WTC11 (cell line): ENCODE data around the gene TTLL13. TPM values are rescaled to one million over a fixed set of nuclear protein-coding genes. Genes with fewer than 3 reads are reported as not detected.

Experiments
- ATAC-seq: fragments of 200-7000 bp; cut with Tn5 transposase; 2 replicates; pipeline ENCODE4 v1.10.0; 2021; ENCODE audit warnings: mild to moderate bottlenecking, moderate library complexity
- CTCF ChIA-PET: fragments of 300-600 bp; sonication (Branson Sonifier 250); formaldehyde crosslinking; loops from one replicate; lab custom pipeline; 2021; ENCODE audit warnings: antibody characterized with exemption; lab: Charles Lee
- POLR2A ChIA-PET: fragments of 350-600 bp; sonication (Branson Sonifier 250); formaldehyde crosslinking; loops from one replicate; lab custom pipeline; 2021; ENCODE audit warnings: antibody characterized with exemption; lab: Charles Lee
- DNase-seq: peaks from one replicate; pipeline ENCODE4 v3.0.0; 2021; ENCODE audit warnings: low spot score
- H3K27ac Mint-ChIP-seq: 2 replicates; pipeline ENCODE4 v1.8.0; 2021; ENCODE audit warnings: mixed read lengths
- H3K27me3 Mint-ChIP-seq: 2 replicates; pipeline ENCODE4 v1.8.0; 2021; ENCODE audit warnings: low read depth, mild to moderate bottlenecking, moderate library complexity, mixed read lengths
- H3K36me3 Mint-ChIP-seq: 2 replicates; pipeline ENCODE4 v1.8.0; 2021; ENCODE audit warnings: mixed read lengths
- H3K4me1 Mint-ChIP-seq: 2 replicates; pipeline ENCODE4 v1.8.0; 2022; ENCODE audit warnings: mixed read lengths
- H3K4me3 Mint-ChIP-seq: 2 replicates; pipeline ENCODE4 v1.8.0; 2021; ENCODE audit warnings: mild to moderate bottlenecking, moderate library complexity, mixed read lengths
- H3K9me3 Mint-ChIP-seq: 2 replicates; pipeline ENCODE4 v1.8.0; 2021; ENCODE audit warnings: mixed read lengths
- AFF4 ChIP-seq: sonication (generic); formaldehyde crosslinking; IDR thresholded peaks from 2 replicates; pipeline ENCODE4 v1.8.1; 2023; ENCODE audit warnings: mild to moderate bottlenecking, missing genetic modification reagents, borderline replicate concordance
- ARID4B ChIP-seq: sonication (generic); formaldehyde crosslinking; IDR thresholded peaks from 2 replicates; pipeline ENCODE4 v1.8.0; 2023; ENCODE audit warnings: missing genetic modification reagents, mild to moderate bottlenecking, borderline replicate concordance
- ATF6 ChIP-seq: sonication (generic); formaldehyde crosslinking; IDR thresholded peaks from 2 replicates; pipeline ENCODE4 v1.8.1; 2023; ENCODE audit warnings: mild to moderate bottlenecking, missing genetic modification reagents
- ESRRA ChIP-seq: sonication (generic); formaldehyde crosslinking; IDR thresholded peaks from 2 replicates; pipeline ENCODE4 v1.8.1; 2022; ENCODE audit warnings: mild to moderate bottlenecking, missing genetic modification reagents, borderline replicate concordance
- IRF2 ChIP-seq: sonication (generic); formaldehyde crosslinking; IDR thresholded peaks from 2 replicates; pipeline ENCODE4 v1.8.0; 2022; ENCODE audit warnings: low read depth, missing genetic modification reagents, borderline replicate concordance
- MXD4 ChIP-seq: fragments of 250-450 bp; sonication (Bioruptor Pico); IDR thresholded peaks from 2 replicates; pipeline ENCODE4 v1.8.0; 2021; ENCODE audit warnings: mild to moderate bottlenecking, moderate library complexity, borderline replicate concordance
- OVOL2 ChIP-seq: fragments of 250-450 bp; sonication (Bioruptor Pico); IDR thresholded peaks from 2 replicates; pipeline ENCODE4 v1.9.0; 2021; ENCODE audit warnings: mild to moderate bottlenecking, borderline replicate concordance
- SMAD3 ChIP-seq: sonication (generic); formaldehyde crosslinking; IDR thresholded peaks from 2 replicates; pipeline ENCODE4 v1.8.0; 2022; ENCODE audit warnings: missing genetic modification reagents, mild to moderate bottlenecking, borderline replicate concordance
- SP1 ChIP-seq: sonication (generic); formaldehyde crosslinking; conservative IDR thresholded peaks from 2 replicates; pipeline ENCODE4 v1.8.1; 2022; ENCODE audit warnings: missing genetic modification reagents
- TCF7 ChIP-seq: sonication (generic); formaldehyde crosslinking; IDR thresholded peaks from 2 replicates; pipeline ENCODE4 v1.8.0; 2022; ENCODE audit warnings: mild to moderate bottlenecking, low read depth, missing genetic modification reagents, moderate library complexity
- TEAD4 ChIP-seq: sonication (generic); formaldehyde crosslinking; IDR thresholded peaks from 2 replicates; pipeline ENCODE4 v1.8.0; 2022; ENCODE audit warnings: mild to moderate bottlenecking, missing genetic modification reagents
- ZBTB21 ChIP-seq: sonication (generic); formaldehyde crosslinking; IDR thresholded peaks from 2 replicates; pipeline ENCODE4 v1.8.1; 2023; ENCODE audit warnings: mild to moderate bottlenecking, missing genetic modification reagents, borderline replicate concordance
- ZNF138 ChIP-seq: sonication (generic); formaldehyde crosslinking; conservative IDR thresholded peaks from 2 replicates; pipeline ENCODE4 v1.8.1; 2022; ENCODE audit warnings: mild to moderate bottlenecking, moderate library complexity, missing genetic modification reagents
- ZNF232 ChIP-seq: sonication (generic); formaldehyde crosslinking; IDR thresholded peaks from 2 replicates; pipeline ENCODE4 v1.8.0; 2022; ENCODE audit warnings: mild to moderate bottlenecking, missing genetic modification reagents
- ZNF423 ChIP-seq: fragments of 250-450 bp; sonication (Bioruptor Pico); IDR thresholded peaks from 2 replicates; pipeline ENCODE4 v2.1.2; 2022; ENCODE audit warnings: mild to moderate bottlenecking, moderate library complexity
- total RNA-seq: library from RNA; stranded (reverse); gene quantifications from 3 replicates; pipeline ENCODE4 v1.2.3, GENCODE V29; 2021

TTLL13 gene
- total RNA-seq, 1 experiment from 2014 or later, result 0.48 TPM

- TF ChIP-seq OVOL2, result no peak
- TF ChIP-seq TCF7 (CRISPR knock-in tag), result no peak
- TF ChIP-seq ZNF423 (CRISPR knock-in tag), result no peak
- no peak for TF ChIP-seq TEAD4 (CRISPR knock-in tag)
- TF ChIP-seq ZBTB21 (CRISPR knock-in tag), result no peak
- TF ChIP-seq IRF2 (CRISPR knock-in tag), result no peak
- no peak for TF ChIP-seq ARID4B (CRISPR knock-in tag)
- no peak for TF ChIP-seq SMAD3 (CRISPR knock-in tag)
- TF ChIP-seq, all 79 proteins: peak for 0
These were observed 17.2 kb upstream of the TTLL13 start (continued) for GRCh38 chr15:90232196-90232595.

GRCh38 chr15:90232941-90233386 is 16.4 kb upstream of the TTLL13 start:
- Mint-ChIP-seq H3K27ac (peak overlapping the region; percentile 25), H3K4me1 (peaks cover 16% of the 10 kb centered on the region), H3K9me3 (no peaks in the 10 kb centered on the region), H3K36me3 (peaks cover 18% of the 10 kb centered on the region), H3K27me3 (no peaks in the 10 kb centered on the region), H3K4me3 (peak overlapping the region; percentile 69)
- ChIA-PET POLR2A (interaction anchor here (1.0 to 1.8 kb wide), 8 partner anchors 12 to 131 kb away, joined by 3 to 11 read pairs (median 6); partner anchors contain the start of genes IDH2, NGRN, SEMA4B and TTLL13), CTCF (interaction anchor here (0.5 to 3.2 kb wide), 32 partner anchors 11 to 493 kb away, joined by 3 to 66 read pairs (median 6); partner anchors contain the start of genes NGRN, SEMA4B and TTLL13)
- ATAC-seq (no peak), DNase-seq (no peak)
- TF ChIP-seq AFF4 (CRISPR knock-in tag), result no peak
- no peak for TF ChIP-seq ATF6 (CRISPR knock-in tag)
- no peak for TF ChIP-seq ESRRA (CRISPR knock-in tag)
- no peak for TF ChIP-seq ZNF232 (CRISPR knock-in tag)
- no peak for TF ChIP-seq SP1 (CRISPR knock-in tag)
- no peak for TF ChIP-seq MXD4 (CRISPR knock-in tag)
- no peak for TF ChIP-seq ZNF138
